PFSK-1 (cell line): ENCODE measurements around the gene SLC44A5.

Experiments
- FOXP2 ChIP-seq: optimal IDR thresholded peaks from 2 replicates; pipeline ENCODE3; 2011; ENCODE audit warnings: borderline replicate concordance, control low read depth, inconsistent platforms; ENCODE audit not compliant: insufficient read depth; ENCODE audit errors: extremely low read length, extremely low read depth
- POLR2AphosphoS5 ChIP-seq: IDR thresholded peaks from 2 replicates; pipeline ENCODE4 v1.6.1; 2012; ENCODE audit warnings: low read depth, mild to moderate bottlenecking, control low read depth, low read length, moderate library complexity
- SIN3A ChIP-seq: IDR thresholded peaks from 2 replicates; pipeline ENCODE4 v1.6.1; 2012; ENCODE audit warnings: mild to moderate bottlenecking, low read length, moderate library complexity, borderline replicate concordance; ENCODE audit not compliant: insufficient read depth
- TAF1 ChIP-seq: IDR thresholded peaks from 2 replicates; pipeline ENCODE4 v1.6.1; 2012; ENCODE audit warnings: low read length, control low read depth, borderline replicate concordance; ENCODE audit not compliant: insufficient read depth
- TF ChIP-seq, protein P1 (sequence below), 2 experiments: IDR thresholded peaks; 2 replicates each; pipeline versions ENCODE4 v1.6.1 to v1.8.0; 2011 to 2012; ENCODE audit warnings: low read depth in 2 of 2, low read length in 2 of 2, control low read depth in 1 of 2, inconsistent platforms in 1 of 2, mild to moderate bottlenecking in 1 of 2, moderate library complexity in 1 of 2; ENCODE audit not compliant: insufficient read depth in 1 of 2

DNA sequence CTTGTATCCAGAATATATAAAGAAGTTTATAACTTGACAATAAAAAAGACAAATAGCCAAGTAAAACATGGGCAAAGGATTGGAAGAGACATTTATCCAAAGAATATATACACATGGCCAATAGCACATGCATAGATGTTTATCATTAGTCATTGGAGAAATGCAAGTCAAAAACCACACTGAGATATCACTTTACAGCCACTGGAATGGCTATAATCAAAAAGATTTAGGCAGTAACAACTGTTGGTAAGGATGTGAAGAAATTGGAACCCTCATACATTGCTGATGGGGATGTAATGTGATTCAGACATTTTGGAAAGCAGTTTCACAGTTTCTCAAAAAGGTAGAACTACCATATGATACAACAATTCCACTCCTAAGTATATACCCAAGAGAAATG is 51.1 kb downstream of the SLC44A5 start:
- no peak for TF ChIP-seq SIN3A
- TF ChIP-seq POLR2AphosphoS5, result no peak
- TF ChIP-seq FOXP2, result no peak
- TF ChIP-seq, protein P1, sequence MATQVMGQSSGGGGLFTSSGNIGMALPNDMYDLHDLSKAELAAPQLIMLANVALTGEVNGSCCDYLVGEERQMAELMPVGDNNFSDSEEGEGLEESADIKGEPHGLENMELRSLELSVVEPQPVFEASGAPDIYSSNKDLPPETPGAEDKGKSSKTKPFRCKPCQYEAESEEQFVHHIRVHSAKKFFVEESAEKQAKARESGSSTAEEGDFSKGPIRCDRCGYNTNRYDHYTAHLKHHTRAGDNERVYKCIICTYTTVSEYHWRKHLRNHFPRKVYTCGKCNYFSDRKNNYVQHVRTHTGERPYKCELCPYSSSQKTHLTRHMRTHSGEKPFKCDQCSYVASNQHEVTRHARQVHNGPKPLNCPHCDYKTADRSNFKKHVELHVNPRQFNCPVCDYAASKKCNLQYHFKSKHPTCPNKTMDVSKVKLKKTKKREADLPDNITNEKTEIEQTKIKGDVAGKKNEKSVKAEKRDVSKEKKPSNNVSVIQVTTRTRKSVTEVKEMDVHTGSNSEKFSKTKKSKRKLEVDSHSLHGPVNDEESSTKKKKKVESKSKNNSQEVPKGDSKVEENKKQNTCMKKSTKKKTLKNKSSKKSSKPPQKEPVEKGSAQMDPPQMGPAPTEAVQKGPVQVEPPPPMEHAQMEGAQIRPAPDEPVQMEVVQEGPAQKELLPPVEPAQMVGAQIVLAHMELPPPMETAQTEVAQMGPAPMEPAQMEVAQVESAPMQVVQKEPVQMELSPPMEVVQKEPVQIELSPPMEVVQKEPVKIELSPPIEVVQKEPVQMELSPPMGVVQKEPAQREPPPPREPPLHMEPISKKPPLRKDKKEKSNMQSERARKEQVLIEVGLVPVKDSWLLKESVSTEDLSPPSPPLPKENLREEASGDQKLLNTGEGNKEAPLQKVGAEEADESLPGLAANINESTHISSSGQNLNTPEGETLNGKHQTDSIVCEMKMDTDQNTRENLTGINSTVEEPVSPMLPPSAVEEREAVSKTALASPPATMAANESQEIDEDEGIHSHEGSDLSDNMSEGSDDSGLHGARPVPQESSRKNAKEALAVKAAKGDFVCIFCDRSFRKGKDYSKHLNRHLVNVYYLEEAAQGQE (IDR thresholded peaks at IDR 0.05; ENCODE audit: insufficient read depth in 1 of 2, low read depth in 2 of 2, low read length in 2 of 2), result no peak
- TF ChIP-seq TAF1, result no peak
